ENCODE results near the gene MAGEH1. TPM values are rescaled to one million over a fixed set of nuclear protein-coding genes. Genes with fewer than 3 reads are reported as not detected.
"Not testable (repeated sequence)": the region's sequence is repeated elsewhere in the genome, so short reads cannot be mapped to it uniquely, and the experiment has no call there.

MAGEH1 gene, protein sequence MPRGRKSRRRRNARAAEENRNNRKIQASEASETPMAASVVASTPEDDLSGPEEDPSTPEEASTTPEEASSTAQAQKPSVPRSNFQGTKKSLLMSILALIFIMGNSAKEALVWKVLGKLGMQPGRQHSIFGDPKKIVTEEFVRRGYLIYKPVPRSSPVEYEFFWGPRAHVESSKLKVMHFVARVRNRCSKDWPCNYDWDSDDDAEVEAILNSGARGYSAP
- 10 to 100 TPM; 18.0 to 21.2 (median 20.9) TPM for polyA plus RNA-seq

DNA sequence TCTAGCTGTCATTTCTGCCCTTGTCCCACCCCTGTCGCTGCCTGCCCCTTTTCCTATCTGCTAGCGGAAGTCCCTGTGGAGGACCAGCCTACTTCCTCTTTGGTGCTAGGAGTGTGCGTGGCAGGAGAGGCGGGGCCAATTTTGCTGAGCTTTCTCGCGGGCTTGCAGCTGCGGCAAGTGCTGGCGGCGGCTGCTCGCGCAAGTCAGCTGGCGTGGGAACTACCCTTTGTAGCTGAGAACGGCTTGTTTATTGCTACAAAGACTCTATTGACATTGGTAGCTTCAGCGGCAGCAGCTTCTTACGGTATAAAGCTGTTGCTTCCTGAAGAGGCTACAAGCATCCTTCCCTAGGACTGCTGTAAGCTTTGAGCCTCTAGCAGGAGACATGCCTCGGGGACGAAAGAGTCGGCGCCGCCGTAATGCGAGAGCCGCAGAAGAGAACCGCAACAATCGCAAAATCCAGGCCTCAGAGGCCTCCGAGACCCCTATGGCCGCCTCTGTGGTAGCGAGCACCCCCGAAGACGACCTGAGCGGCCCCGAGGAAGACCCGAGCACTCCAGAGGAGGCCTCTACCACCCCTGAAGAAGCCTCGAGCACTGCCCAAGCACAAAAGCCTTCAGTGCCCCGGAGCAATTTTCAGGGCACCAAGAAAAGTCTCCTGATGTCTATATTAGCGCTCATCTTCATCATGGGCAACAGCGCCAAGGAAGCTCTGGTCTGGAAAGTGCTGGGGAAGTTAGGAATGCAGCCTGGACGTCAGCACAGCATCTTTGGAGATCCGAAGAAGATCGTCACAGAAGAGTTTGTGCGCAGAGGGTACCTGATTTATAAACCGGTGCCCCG lies at the start of gene MAGEH1:
MAGEH1 (plus strand) TSS at position 138 of the 843 bp plus-strand sequence; CDS start at position 386, 248 bp downstream.
- H3K27ac ChIP-seq (ENCODE audit: low read depth, low read length): no peak within 1 kb of the TSS
- 0 to 31% (median 1%) methylated on average over 37 to 43 of the region's 43 CpGs for WGBS, 3 donors

GRCh38 chrX:55427079-55427478 lies 24.8 kb upstream of the MAGEH1 start:
- WGBS, 3 donors: 65 to 72% (median 67%) methylated on average over 4 of the region's 4 CpGs
- not testable (repeated sequence) for H3K27ac ChIP-seq (ENCODE audit: low read depth, low read length)

GRCh38 chrX:55443468-55443867 lies 8.5 kb upstream of the MAGEH1 start:
- WGBS, 3 donors: 48 to 83% (median 65%) methylated on average over 5 of the region's 5 CpGs
- not testable (repeated sequence) for H3K27ac ChIP-seq (ENCODE audit: low read depth, low read length)

DNA sequence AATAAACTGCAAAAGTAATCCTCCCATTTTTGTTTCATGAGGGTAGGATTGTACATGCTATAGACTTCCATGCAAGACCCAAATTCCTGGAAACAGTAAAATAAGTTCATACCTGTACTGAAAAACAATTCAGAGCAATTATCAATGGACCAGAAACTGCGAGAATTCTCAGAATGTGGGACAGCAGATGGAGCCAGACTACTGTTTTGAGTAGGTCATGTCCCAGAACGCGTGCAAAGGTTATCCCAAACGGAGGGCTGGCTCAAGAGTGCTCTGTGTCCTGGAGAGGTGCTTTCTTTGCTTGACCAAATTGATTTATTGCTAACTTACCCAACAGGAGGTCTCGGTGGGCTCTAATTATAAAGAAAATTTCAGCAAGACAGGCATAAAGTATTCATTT lies 1.7 kb upstream of the MAGEH1 start:
- H3K27ac ChIP-seq (ENCODE audit: low read depth, low read length): no peak overlapping the region
- WGBS, 3 donors: 15 to 45% (median 42%) methylated on average over 5 of the region's 5 CpGs

- WGBS, 3 donors: 24 to 44% (median 36%) methylated on average over 2 of the region's 2 CpGs
- no peak overlapping the region for H3K27ac ChIP-seq (ENCODE audit: low read depth, low read length)
Measured at GRCh38 chrX:55451141-55451540, 786 bp upstream of the MAGEH1 start.

DNA sequence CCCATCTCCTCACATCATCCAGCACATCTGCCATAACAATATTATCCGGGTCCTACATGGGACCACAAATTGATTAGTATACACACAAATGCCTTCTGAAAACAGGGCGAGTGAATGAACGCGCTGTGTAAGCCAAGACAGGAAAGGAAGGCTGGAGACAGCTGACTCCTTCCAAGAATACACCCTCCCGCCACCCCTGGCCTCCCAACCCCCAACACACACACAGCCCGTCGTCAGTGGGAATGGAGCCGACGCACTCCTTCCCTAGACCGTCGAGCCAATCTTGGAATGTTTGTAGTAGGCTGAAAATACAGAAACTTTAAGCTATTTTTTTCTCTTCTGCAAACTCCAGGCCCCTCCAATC lies 319 bp upstream of the MAGEH1 start:
- H3K27ac ChIP-seq (ENCODE audit: low read depth, low read length): no peak overlapping the region
- 1 to 34% (median 4%) methylated on average over 7 to 11 of the region's 11 CpGs for WGBS, 3 donors

DNA sequence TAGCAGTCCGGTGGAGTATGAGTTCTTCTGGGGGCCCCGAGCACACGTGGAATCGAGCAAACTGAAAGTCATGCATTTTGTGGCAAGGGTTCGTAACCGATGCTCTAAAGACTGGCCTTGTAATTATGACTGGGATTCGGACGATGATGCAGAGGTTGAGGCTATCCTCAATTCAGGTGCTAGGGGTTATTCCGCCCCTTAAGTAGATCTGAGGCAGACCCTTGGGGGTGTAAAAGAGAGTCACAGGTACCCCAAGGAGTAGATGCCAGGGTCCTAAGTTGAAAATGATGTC lies 852 bp downstream of the MAGEH1 start:
- H3K27ac ChIP-seq (ENCODE audit: low read depth, low read length): no peak overlapping the region
- WGBS, 3 donors: 0 to 42% (median 0%) methylated on average over 9 of the region's 9 CpGs

GRCh38 chrX:55455708-55456107 lies 3.8 kb downstream of the MAGEH1 start:
- not testable (repeated sequence) for H3K27ac ChIP-seq (ENCODE audit: low read depth, low read length)
- WGBS, 3 donors: no CpG with 5 or more reads among the region's 6 CpGs

DNA sequence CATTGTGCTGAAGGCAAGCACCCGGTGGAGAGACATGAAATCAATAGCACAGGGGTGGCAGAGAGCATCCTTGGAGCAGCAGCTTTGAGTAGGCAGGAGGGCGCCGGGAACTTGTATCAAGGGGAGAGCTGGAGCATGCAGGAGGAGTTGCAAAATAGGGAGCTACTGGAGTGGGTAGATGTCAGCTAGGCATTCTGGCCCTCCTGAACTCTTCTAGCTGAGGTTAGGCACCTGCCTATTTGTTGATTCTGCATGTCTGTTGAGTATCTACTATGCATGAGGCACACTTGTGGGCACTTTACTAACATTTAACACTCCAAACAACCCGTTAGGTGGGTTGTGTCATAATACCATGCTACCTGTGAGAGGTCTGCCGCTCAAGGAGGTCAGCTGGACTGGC lies 7.5 kb downstream of the MAGEH1 start:
- no CpG with 5 or more reads among the region's 5 CpGs for WGBS, 3 donors
- not testable (repeated sequence) for H3K27ac ChIP-seq (ENCODE audit: low read depth, low read length)

DNA sequence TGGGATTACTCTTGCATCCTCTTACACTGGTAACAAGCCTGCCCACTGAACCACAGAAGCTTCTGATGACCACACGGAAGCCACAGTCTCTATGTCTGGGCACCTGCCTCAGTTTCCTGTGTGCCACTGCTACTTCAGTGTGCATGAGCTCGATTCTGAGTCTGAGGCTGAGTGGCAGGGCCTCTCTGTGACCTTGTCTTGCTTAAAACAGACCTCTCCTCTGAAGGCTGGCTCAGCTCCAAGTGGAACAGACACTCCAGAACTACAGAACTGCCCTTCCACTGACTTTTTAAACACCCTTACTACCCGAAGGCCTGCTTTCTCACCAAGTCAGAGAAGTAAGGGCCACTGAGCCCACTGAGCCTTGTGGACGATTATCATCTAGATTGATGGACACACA lies 8.0 kb downstream of the MAGEH1 start:
- no CpG with 5 or more reads among the region's 4 CpGs for WGBS, 3 donors
- H3K27ac ChIP-seq (ENCODE audit: low read depth, low read length): not testable (repeated sequence)

DNA sequence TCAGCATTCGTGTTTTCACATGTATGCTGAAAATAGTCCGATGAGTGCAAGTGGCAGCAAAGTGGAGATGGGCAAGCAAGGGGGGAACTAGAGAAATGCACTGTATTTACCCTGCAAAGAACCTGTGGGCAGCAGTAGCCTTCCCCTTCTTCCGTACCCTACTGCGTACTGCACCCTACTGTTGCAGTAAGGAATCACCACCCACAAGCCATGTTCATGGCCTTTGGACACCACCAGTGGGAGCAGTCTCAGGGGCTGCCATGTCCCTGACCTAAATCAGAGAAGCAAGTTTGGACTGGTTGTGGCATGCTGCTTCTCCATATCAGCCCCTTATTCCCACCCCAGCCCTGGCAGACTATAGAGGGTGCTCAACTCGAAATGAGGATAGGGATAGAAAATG lies 12.1 kb downstream of the MAGEH1 start:
- not testable (repeated sequence) for H3K27ac ChIP-seq (ENCODE audit: low read depth, low read length)
- no CpG with 5 or more reads among the region's 5 CpGs for WGBS, 3 donors

DNA sequence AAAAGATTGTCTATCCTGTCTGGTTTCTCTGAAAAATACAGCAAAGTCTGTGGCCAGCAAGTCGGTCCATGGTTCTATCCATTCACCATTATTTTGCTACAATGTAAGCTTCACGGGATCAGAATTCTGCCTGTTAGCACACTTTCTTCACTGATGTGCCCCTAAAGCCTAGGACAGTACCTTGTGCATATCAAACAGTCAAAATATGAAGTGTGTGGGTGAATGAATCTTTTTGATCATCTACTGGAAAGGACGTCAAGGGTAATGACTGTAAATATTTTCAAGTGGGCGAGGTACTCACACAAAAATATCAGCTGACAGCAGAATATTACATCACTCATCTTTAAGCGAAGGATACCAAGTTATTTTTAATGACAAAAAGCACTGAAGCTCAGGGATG lies 13.2 kb downstream of the MAGEH1 start:
- WGBS, 3 donors: no CpG with 5 or more reads among the region's 5 CpGs
- H3K27ac ChIP-seq (ENCODE audit: low read depth, low read length): not testable (repeated sequence)

- WGBS, 3 donors: no CpG with 5 or more reads among the region's 5 CpGs
- H3K27ac ChIP-seq (ENCODE audit: low read depth, low read length): not testable (repeated sequence)
Measured at GRCh38 chrX:55465791-55466190, 13.9 kb downstream of the MAGEH1 start.

DNA sequence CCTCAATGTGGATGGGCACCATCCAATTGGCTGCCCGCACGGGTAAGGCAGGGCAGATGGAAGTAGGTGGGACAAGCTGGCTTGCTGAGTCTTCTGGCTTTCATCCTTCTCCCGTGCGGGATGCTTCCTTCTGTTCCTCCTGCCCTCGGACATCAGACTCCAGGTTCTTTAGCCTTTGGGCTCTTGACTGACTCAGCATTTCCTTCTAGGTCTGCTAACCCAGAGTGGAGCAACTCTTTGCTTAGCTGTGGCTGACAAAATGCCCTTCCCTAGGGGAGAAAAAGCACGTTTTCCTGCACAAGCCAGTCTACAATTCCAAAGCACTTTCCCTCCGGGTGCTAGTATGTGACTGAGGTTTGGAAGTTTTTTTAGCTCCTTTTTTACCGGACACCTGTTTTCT lies 28.0 kb downstream of the MAGEH1 start:
- not testable (repeated sequence) for H3K27ac ChIP-seq (ENCODE audit: low read depth, low read length)
- WGBS, 3 donors: 71 to 81% (median 79%) methylated on average over 3 to 6 of the region's 8 CpGs

DNA sequence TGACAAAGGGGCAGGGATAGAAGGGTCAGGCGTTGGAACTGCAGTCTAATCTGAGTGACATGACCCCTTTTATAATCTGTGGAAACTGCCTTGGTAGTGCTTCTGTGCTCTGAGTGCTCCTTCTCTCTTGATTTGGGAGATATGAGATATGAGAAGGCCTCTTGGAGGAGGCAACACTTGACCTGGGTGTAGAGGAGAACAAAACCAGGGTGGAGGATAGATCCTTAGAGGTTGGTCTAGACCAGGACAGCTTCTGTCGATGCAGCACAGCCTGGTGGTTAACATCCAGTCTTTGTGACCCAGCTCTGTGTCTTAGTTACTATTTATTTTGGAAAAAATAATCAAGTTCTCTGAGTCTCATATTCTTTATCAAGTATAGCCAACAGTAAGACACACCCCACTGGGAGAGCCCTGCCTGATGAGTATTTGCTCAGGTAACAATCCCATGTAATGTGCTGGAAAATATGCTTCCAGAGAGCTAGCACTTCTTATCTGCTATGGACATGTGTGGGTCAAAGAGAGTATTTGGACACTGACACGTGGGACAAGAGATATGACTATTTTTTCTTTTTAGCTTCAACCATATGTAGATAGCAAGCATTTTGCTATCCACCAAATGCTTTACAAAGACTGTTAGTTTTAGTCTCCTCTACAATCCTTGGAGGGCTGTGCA lies 28.6 kb downstream of the MAGEH1 start:
- 60 to 79% (median 62%) methylated on average over 3 of the region's 3 CpGs for WGBS, 3 donors
- H3K27ac ChIP-seq (ENCODE audit: low read depth, low read length): no peak overlapping the region

GRCh38 chrX:55484948-55485347 lies 33.0 kb downstream of the MAGEH1 start:
- H3K27ac ChIP-seq (ENCODE audit: low read depth, low read length): no peak overlapping the region

GRCh38 chrX:55486736-55487135 lies 34.8 kb downstream of the MAGEH1 start:
- H3K27ac ChIP-seq (ENCODE audit: low read depth, low read length): no peak overlapping the region
- WGBS, 3 donors: 36 to 84% (median 75%) methylated on average over 3 of the region's 3 CpGs

- no peak overlapping the region for H3K27ac ChIP-seq (ENCODE audit: low read depth, low read length)
- WGBS, 3 donors: 71 to 94% (median 92%) methylated on average over 2 of the region's 2 CpGs
Measured at GRCh38 chrX:55487143-55487542, 35.2 kb downstream of the MAGEH1 start.

- no peak overlapping the region for H3K27ac ChIP-seq (ENCODE audit: low read depth, low read length)
- 1 to 14% (median 6%) methylated on average over 9 to 22 of the region's 23 CpGs for WGBS, 3 donors
Measured at GRCh38 chrX:55488006-55488592, 36.2 kb downstream of the MAGEH1 start.

All from adipose tissue (tissue), 3 donors.